Body of pancreas (tissue), 4 donors: ENCODE results near the gene GLYAT.

Experiments used
- POLR2A ChIP-seq, 3 donors: fragments of 450-650 bp; IDR thresholded peaks; one replicate each; pipeline ENCODE4 v1.6.1; 2016; ENCODE audit warnings: antibody characterized with exemption in 3 of 3, mild to moderate bottlenecking in 2 of 3
- TF ChIP-seq, protein P1 (sequence below), 7 experiments: fragments of 450-650 bp in 4 of 7; fragments of 200-600 bp in 3 of 7; sonication (generic) in 3 of 7; IDR thresholded peaks; one replicate each; pipeline ENCODE4 v1.5.1; 2016 to 2019; ENCODE audit warnings: antibody characterized with exemption in 7 of 7

- TF ChIP-seq, protein P1, sequence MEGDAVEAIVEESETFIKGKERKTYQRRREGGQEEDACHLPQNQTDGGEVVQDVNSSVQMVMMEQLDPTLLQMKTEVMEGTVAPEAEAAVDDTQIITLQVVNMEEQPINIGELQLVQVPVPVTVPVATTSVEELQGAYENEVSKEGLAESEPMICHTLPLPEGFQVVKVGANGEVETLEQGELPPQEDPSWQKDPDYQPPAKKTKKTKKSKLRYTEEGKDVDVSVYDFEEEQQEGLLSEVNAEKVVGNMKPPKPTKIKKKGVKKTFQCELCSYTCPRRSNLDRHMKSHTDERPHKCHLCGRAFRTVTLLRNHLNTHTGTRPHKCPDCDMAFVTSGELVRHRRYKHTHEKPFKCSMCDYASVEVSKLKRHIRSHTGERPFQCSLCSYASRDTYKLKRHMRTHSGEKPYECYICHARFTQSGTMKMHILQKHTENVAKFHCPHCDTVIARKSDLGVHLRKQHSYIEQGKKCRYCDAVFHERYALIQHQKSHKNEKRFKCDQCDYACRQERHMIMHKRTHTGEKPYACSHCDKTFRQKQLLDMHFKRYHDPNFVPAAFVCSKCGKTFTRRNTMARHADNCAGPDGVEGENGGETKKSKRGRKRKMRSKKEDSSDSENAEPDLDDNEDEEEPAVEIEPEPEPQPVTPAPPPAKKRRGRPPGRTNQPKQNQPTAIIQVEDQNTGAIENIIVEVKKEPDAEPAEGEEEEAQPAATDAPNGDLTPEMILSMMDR (IDR thresholded peaks at IDR 0.05), result peak; percentile 83 to 94 (median 87)
- TF ChIP-seq POLR2A (IDR thresholded peaks at IDR 0.05), result no peak
These were observed 56.2 kb downstream of the GLYAT start for GRCh38 chr11:58675334-58676155.
